ENCODE measurements around the gene SHC1. TPM values are rescaled to one million over a fixed set of nuclear protein-coding genes. Genes with fewer than 3 reads are reported as not detected.

SHC1 gene
- total RNA-seq, 1 donor from 2014 or later: 69.0 TPM

- TF ChIP-seq CTCF (IDR thresholded peaks at IDR 0.05) (no peak), EZH2phosphoT487 (IDR thresholded peaks at IDR 0.05) (no peak), EZH2 (IDR thresholded peaks at IDR 0.05) (no peak)
- peak; percentile 78 for DNase-seq (ENCODE audit: low spot score)
- Mint-ChIP-seq H3K4me3 (peak overlapping the region; percentile 73), H3K4me1 (peaks cover 54% of the 10 kb centered on the region), H3K36me3 (no peaks in the 10 kb centered on the region), H3K27me3 (ENCODE audit: insufficient read depth, low read depth) (peaks cover 11% of the 10 kb centered on the region), H3K27ac (peak overlapping the region; percentile 98), H3K9me3 (no peaks in the 10 kb centered on the region)
- no peak overlapping the region for H3K4me3 ChIP-seq
- H3K9me3 ChIP-seq (ENCODE audit: low read depth): no peaks in the 10 kb centered on the region
- H3K79me2 ChIP-seq (ENCODE audit: low read depth): no peaks in the 10 kb centered on the region
- peaks cover 26% of the 10 kb centered on the region for H3K4me1 ChIP-seq
- no peak overlapping the region for H3K9ac ChIP-seq
- H2AFZ ChIP-seq (replicated peaks): no peak overlapping the region
- peaks cover 5% of the 10 kb centered on the region for H4K20me1 ChIP-seq (ENCODE audit: low read depth)
- no peaks in the 10 kb centered on the region for H3K27me3 ChIP-seq
- H3F3A ChIP-seq (ENCODE audit: low read depth): peaks cover 30% of the 10 kb centered on the region
- no peaks in the 10 kb centered on the region for H3K36me3 ChIP-seq
- H3K27ac ChIP-seq: no peak overlapping the region
- peak overlapping the region; percentile 56 for H3K4me2 ChIP-seq
Measured at GRCh38 chr1:154941333-154942013, 29.1 kb downstream of the SHC1 start.

- H3K4me3 ChIP-seq: no peak overlapping the region
- peaks cover 5% of the 10 kb centered on the region for H4K20me1 ChIP-seq (ENCODE audit: low read depth)
- no peak overlapping the region for H2AFZ ChIP-seq (replicated peaks)
- peak overlapping the region; percentile 56 for H3K4me2 ChIP-seq
- H3F3A ChIP-seq (ENCODE audit: low read depth): peaks cover 31% of the 10 kb centered on the region
- Mint-ChIP-seq H3K27me3 (ENCODE audit: insufficient read depth, low read depth) (peaks cover 11% of the 10 kb centered on the region), H3K4me1 (peaks cover 60% of the 10 kb centered on the region), H3K36me3 (no peaks in the 10 kb centered on the region), H3K9me3 (no peaks in the 10 kb centered on the region), H3K4me3 (peak overlapping the region; percentile 73), H3K27ac (peak overlapping the region; percentile 98)
- H3K27me3 ChIP-seq: no peaks in the 10 kb centered on the region
- H3K79me2 ChIP-seq (ENCODE audit: low read depth): peaks cover 4% of the 10 kb centered on the region
- H3K9ac ChIP-seq: no peak overlapping the region
- peaks cover 26% of the 10 kb centered on the region for H3K4me1 ChIP-seq
- no peak for TF ChIP-seq CTCF (IDR thresholded peaks at IDR 0.05)
- no peak for TF ChIP-seq EZH2 (IDR thresholded peaks at IDR 0.05)
- TF ChIP-seq EZH2phosphoT487 (IDR thresholded peaks at IDR 0.05): no peak
- no peaks in the 10 kb centered on the region for H3K9me3 ChIP-seq (ENCODE audit: low read depth)
- H3K36me3 ChIP-seq: no peaks in the 10 kb centered on the region
- DNase-seq (ENCODE audit: low spot score): peak; percentile 38
- no peak overlapping the region for H3K27ac ChIP-seq
Measured at GRCh38 chr1:154940651-154941194, 29.8 kb downstream of the SHC1 start.

GRCh38 chr1:154940213-154940560 lies 30.4 kb downstream of the SHC1 start:
- Histone ChIP-seq H3K79me2 (ENCODE audit: low read depth) (peaks cover 9% of the 10 kb centered on the region), H3F3A (ENCODE audit: low read depth) (peaks cover 36% of the 10 kb centered on the region), H3K9me3 (ENCODE audit: low read depth) (no peaks in the 10 kb centered on the region), H3K4me2 (peak overlapping the region; percentile 56), H3K36me3 (no peaks in the 10 kb centered on the region), H3K27ac (no peak overlapping the region), H3K27me3 (no peaks in the 10 kb centered on the region), H2AFZ (replicated peaks) (no peak overlapping the region), H4K20me1 (ENCODE audit: low read depth) (peaks cover 5% of the 10 kb centered on the region), H3K4me3 (no peak overlapping the region), H3K4me1 (peaks cover 26% of the 10 kb centered on the region), H3K9ac (no peak overlapping the region)
- Mint-ChIP-seq H3K9me3 (no peaks in the 10 kb centered on the region), H3K4me3 (peak overlapping the region; percentile 73), H3K4me1 (peaks cover 64% of the 10 kb centered on the region), H3K27ac (peak overlapping the region; percentile 98), H3K27me3 (ENCODE audit: insufficient read depth, low read depth) (peaks cover 11% of the 10 kb centered on the region), H3K36me3 (no peaks in the 10 kb centered on the region)
- no peak for DNase-seq (ENCODE audit: low spot score)
- TF ChIP-seq EZH2 (IDR thresholded peaks at IDR 0.05): no peak
- no peak for TF ChIP-seq CTCF (IDR thresholded peaks at IDR 0.05)
- no peak for TF ChIP-seq EZH2phosphoT487 (IDR thresholded peaks at IDR 0.05)

All from neural progenitor cell (in vitro differentiated cells).